Brain microvascular endothelial cell (primary cell): ENCODE data around the gene NSUN7.

Experiments used
- DNase-seq: peaks from one replicate; pipeline ENCODE4 v3.0.0-alpha.2; 2020
- H3K27ac ChIP-seq: fragments of 250-450 bp; sonication (Bioruptor Pico); 2 replicates; pipeline ENCODE4 v1.5.1; 2020; ENCODE audit warnings: mild to moderate bottlenecking, moderate library complexity
- H3K27me3 ChIP-seq: fragments of 250-450 bp; sonication (Bioruptor Pico); replicated peaks from 2 replicates; pipeline ENCODE4 v1.5.1; 2020; ENCODE audit warnings: mild to moderate bottlenecking
- H3K36me3 ChIP-seq: fragments of 250-450 bp; sonication (Bioruptor Pico); replicated peaks from 2 replicates; pipeline ENCODE4 v1.5.1; 2020; ENCODE audit warnings: mild to moderate bottlenecking
- H3K4me3 ChIP-seq: 2 replicates; pipeline ENCODE4 v1.5.1; 2011; ENCODE audit warnings: low read depth, mild to moderate bottlenecking, control low read depth, low read length, moderate library complexity
- in situ Hi-C: cut with HindIII; loops from 2 replicates; pipeline ENCODE4 v1.10.0; 2017; ENCODE audit warnings: low sequenced_read_pairs, low pct_ligation_motif_present
- TF ChIP-seq, protein P1 (sequence below): IDR thresholded peaks from 2 replicates; pipeline ENCODE4 v1.5.1; 2011; ENCODE audit warnings: low read depth, mild to moderate bottlenecking, moderate library complexity, low read length, control low read depth, inconsistent platforms; ENCODE audit errors: missing control alignments

Gene NSUN7

DNA sequence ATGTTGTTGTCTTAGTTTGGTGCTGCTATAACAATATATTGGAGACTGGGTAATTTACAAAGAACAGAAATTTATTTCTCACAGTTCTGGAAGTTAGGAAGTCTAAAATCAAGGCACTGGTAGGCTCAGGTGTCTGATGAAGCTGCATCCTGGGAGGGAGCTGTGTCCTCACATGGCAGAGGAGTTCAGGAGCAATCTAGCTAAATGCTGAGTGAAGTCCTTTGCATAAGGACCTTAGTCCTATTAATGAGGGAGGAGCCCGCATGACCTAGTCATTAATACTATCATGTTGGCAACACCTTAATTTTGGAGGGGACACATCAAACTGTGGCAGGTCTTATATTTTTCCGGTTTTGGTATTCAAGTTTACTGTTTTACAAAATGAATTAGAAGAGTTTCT, 36.0 kb upstream of the NSUN7 start:
- H3K27ac ChIP-seq: no peak overlapping the region
- TF ChIP-seq, protein P1, sequence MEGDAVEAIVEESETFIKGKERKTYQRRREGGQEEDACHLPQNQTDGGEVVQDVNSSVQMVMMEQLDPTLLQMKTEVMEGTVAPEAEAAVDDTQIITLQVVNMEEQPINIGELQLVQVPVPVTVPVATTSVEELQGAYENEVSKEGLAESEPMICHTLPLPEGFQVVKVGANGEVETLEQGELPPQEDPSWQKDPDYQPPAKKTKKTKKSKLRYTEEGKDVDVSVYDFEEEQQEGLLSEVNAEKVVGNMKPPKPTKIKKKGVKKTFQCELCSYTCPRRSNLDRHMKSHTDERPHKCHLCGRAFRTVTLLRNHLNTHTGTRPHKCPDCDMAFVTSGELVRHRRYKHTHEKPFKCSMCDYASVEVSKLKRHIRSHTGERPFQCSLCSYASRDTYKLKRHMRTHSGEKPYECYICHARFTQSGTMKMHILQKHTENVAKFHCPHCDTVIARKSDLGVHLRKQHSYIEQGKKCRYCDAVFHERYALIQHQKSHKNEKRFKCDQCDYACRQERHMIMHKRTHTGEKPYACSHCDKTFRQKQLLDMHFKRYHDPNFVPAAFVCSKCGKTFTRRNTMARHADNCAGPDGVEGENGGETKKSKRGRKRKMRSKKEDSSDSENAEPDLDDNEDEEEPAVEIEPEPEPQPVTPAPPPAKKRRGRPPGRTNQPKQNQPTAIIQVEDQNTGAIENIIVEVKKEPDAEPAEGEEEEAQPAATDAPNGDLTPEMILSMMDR: no peak
- DNase-seq: no peak
- no peak overlapping the region for H3K4me3 ChIP-seq
- H3K36me3 ChIP-seq: no peaks in the 10 kb centered on the region
- in situ Hi-C loops: no loop called here
- H3K27me3 ChIP-seq: peaks cover 3% of the 10 kb centered on the region

DNA sequence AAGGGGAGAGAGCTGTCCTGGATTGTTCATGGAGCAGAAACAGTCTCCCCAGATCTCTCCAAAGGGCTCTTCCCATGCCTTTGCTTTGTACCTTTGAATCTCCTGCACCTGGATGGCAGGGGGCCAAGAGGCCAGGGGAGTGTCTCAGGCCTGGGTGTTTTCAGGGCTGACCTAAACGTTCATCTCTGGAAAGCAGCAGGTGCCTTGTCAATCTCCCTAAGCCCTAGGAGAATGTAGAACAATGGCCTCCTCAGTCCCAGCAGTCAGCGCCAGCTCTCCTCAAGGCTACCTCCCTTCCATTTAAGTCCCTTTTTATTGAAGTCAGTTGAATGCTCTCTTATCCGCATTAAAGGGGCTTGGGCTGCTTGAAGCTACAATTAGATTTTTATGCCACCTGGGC, 31.2 kb upstream of the NSUN7 start:
- no peak overlapping the region for H3K4me3 ChIP-seq
- TF ChIP-seq, protein P1: no peak
- in situ Hi-C loops: no loop called here
- H3K27ac ChIP-seq: no peak overlapping the region
- no peaks in the 10 kb centered on the region for H3K27me3 ChIP-seq
- DNase-seq: no peak
- no peaks in the 10 kb centered on the region for H3K36me3 ChIP-seq

DNA sequence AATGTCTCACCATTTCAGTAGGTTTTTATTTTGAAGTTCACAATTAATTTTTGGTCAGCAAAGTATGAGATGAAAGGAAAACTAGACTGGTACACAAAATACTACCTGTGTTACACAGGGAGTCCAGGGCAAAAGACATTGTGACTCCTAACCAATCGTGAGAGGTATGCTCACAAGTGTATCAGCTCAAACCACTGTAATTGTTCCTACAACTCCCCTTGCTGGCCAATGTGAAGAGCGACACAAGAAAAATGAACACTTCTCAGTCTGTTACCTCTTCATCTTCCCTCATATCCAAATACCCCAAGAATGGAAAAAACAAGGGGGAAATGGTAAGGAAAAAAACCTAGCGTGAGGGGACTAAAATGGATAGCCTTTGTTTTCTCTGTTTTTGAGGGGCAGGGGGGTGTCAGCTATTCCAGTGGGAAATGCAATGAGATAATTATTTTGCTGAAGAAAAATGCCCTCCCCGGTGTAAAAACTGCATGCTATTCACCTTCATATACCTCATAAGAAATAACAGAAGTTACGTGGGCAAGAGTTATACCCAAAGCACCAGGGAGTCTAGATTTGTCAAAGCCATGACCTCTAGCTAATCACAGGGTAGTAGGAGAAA, 30.6 kb upstream of the NSUN7 start:
- DNase-seq: peak; percentile 34
- Histone ChIP-seq H3K4me3 (no peak overlapping the region), H3K27me3 (no peaks in the 10 kb centered on the region), H3K27ac (no peak overlapping the region), H3K36me3 (no peaks in the 10 kb centered on the region)
- TF ChIP-seq, protein P1: peak; percentile 69
- in situ Hi-C loops: no loop called here

DNA sequence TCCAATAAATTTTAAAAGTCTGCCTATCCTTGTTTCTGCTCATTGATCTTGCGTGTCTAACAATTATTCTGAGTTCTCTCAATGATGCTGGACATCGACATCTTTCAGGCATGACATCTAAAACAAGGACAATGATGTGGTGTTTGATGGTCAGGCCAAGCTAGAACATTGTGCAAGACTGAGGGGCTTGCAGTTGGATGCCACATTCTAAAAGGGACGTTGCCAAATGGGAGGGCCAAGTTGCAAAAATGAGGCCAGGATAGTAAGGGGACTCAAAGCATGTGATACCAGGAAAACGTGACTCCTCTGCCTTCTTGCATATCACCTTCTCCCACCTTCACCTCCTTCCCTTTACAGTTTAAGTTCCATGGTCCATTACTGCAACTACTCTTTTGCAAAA, 29.4 kb upstream of the NSUN7 start:
- Histone ChIP-seq H3K27ac (no peak overlapping the region), H3K36me3 (no peaks in the 10 kb centered on the region), H3K4me3 (no peak overlapping the region), H3K27me3 (no peaks in the 10 kb centered on the region)
- DNase-seq: no peak
- in situ Hi-C loops: no loop called here
- TF ChIP-seq, protein P1: no peak

DNA sequence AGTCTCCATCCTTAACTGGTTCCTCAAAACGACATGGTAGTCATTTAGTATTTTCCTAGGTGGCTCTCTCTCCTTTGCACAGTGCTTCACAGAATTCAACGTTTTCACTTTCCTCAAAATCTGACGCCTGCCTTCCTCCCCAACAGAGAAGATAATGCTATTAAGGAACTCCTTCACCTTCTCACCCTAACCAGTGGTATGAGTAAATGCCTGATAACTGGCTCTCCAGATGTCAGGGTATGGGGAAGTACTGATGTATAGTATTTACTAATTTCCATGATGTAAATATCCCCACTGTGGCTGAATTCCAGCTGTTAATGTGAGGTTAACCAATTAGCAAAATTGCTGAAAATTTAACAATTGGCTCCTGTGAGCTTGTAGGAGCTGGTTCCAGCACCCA, 28.8 kb upstream of the NSUN7 start:
- no peak overlapping the region for H3K27ac ChIP-seq
- no peak overlapping the region for H3K4me3 ChIP-seq
- TF ChIP-seq, protein P1: no peak
- no peaks in the 10 kb centered on the region for H3K27me3 ChIP-seq
- H3K36me3 ChIP-seq: no peaks in the 10 kb centered on the region
- in situ Hi-C loops: no loop called here
- DNase-seq: no peak

DNA sequence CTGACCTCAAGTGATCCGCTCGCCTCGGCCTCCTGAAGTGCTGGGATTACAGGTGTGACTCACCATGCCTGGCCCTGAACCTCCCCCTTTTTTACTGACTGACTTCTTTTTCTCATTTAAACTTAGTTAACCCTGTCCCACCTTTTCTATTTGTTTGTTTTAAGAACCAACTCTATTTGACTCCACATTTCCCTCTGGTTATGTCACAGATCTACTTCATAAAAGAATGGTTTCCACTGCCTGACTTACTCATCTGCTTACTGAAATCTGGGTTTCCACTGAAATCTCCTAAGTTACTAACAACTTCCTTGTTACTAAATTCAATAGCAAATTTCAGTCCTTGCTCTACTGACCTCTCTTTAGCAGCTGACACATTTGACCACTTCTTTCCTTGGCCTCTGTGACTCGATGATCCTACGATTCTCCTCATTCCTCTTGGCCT, 28.0 kb upstream of the NSUN7 start:
- Histone ChIP-seq H3K4me3 (no peak overlapping the region), H3K27ac (no peak overlapping the region), H3K27me3 (no peaks in the 10 kb centered on the region), H3K36me3 (no peaks in the 10 kb centered on the region)
- no peak for DNase-seq
- in situ Hi-C loops: no loop called here
- TF ChIP-seq, protein P1: no peak
